ENCODE results near the gene KRTAP10-12.
"Not testable (repeated sequence)": the region's sequence is repeated elsewhere in the genome, so short reads cannot be mapped to it uniquely, and the experiment has no call there.

The KRTAP10-12 gene

GRCh38 chr21:44697172-44697810, at the start of gene KRTAP10-12:
KRTAP10-12 (plus strand) TSS chr21:44697172; CDS start chr21:44697202, 30 bp downstream.
- Mint-ChIP-seq H3K27me3 (peaks cover 23% of the 10 kb centered on the region), H3K4me1 (ENCODE audit: low read depth) (peaks cover 20% of the 10 kb centered on the region)
- H3K9me3 Mint-ChIP-seq (ENCODE audit: low read depth); H3K27ac Mint-ChIP-seq; H3K4me3 Mint-ChIP-seq; H3K36me3 Mint-ChIP-seq: not testable (repeated sequence)

- Mint-ChIP-seq H3K4me1 (ENCODE audit: low read depth) (peaks cover 12% of the 10 kb centered on the region), H3K9me3 (ENCODE audit: low read depth) (peaks cover 18% of the 10 kb centered on the region), H3K4me3 (no peak overlapping the region), H3K27ac (no peak overlapping the region), H3K36me3 (peaks cover 10% of the 10 kb centered on the region), H3K27me3 (no peaks in the 10 kb centered on the region)
Measured at GRCh38 chr21:44647222-44647552, 49.8 kb upstream of the KRTAP10-12 start.

GRCh38 chr21:44648557-44649311, 48.2 kb upstream of the KRTAP10-12 start:
- peaks cover 12% of the 10 kb centered on the region for H3K9me3 Mint-ChIP-seq (ENCODE audit: low read depth)
- H3K27me3 Mint-ChIP-seq, result no peaks in the 10 kb centered on the region
- peaks cover 19% of the 10 kb centered on the region for H3K4me1 Mint-ChIP-seq (ENCODE audit: low read depth)
- H3K36me3 Mint-ChIP-seq, result peaks cover 6% of the 10 kb centered on the region
- no peak overlapping the region for H3K27ac Mint-ChIP-seq
- H3K4me3 Mint-ChIP-seq, result no peak overlapping the region

- H3K9me3 Mint-ChIP-seq (ENCODE audit: low read depth), result peaks cover 5% of the 10 kb centered on the region
- no peak overlapping the region for H3K4me3 Mint-ChIP-seq
- peaks cover 5% of the 10 kb centered on the region for H3K36me3 Mint-ChIP-seq
- no peak overlapping the region for H3K27ac Mint-ChIP-seq
- H3K27me3 Mint-ChIP-seq, result no peaks in the 10 kb centered on the region
- H3K4me1 Mint-ChIP-seq (ENCODE audit: low read depth), result peaks cover 27% of the 10 kb centered on the region
Measured at GRCh38 chr21:44649521-44650100, 47.4 kb upstream of the KRTAP10-12 start.

GRCh38 chr21:44650265-44650972, 46.6 kb upstream of the KRTAP10-12 start:
- H3K4me1 Mint-ChIP-seq (ENCODE audit: low read depth), result peaks cover 33% of the 10 kb centered on the region
- H3K36me3 Mint-ChIP-seq, result no peaks in the 10 kb centered on the region
- H3K27ac Mint-ChIP-seq, result no peak overlapping the region
- no peak overlapping the region for H3K4me3 Mint-ChIP-seq
- no peaks in the 10 kb centered on the region for H3K9me3 Mint-ChIP-seq (ENCODE audit: low read depth)
- no peaks in the 10 kb centered on the region for H3K27me3 Mint-ChIP-seq

GRCh38 chr21:44650973-44651675, 45.8 kb upstream of the KRTAP10-12 start:
- H3K9me3 Mint-ChIP-seq (ENCODE audit: low read depth), result peaks cover under 1% of the 10 kb centered on the region
- H3K27me3 Mint-ChIP-seq, result no peaks in the 10 kb centered on the region
- peaks cover 40% of the 10 kb centered on the region for H3K4me1 Mint-ChIP-seq (ENCODE audit: low read depth)
- no peak overlapping the region for H3K27ac Mint-ChIP-seq
- peaks cover under 1% of the 10 kb centered on the region for H3K36me3 Mint-ChIP-seq
- no peak overlapping the region for H3K4me3 Mint-ChIP-seq

- Mint-ChIP-seq H3K4me3 (no peak overlapping the region), H3K27ac (peak overlapping the region; percentile 69), H3K36me3 (peaks cover 9% of the 10 kb centered on the region), H3K27me3 (no peaks in the 10 kb centered on the region), H3K9me3 (ENCODE audit: low read depth) (peaks cover 6% of the 10 kb centered on the region), H3K4me1 (ENCODE audit: low read depth) (peaks cover 52% of the 10 kb centered on the region)
Measured at GRCh38 chr21:44653123-44653522, 43.8 kb upstream of the KRTAP10-12 start.

GRCh38 chr21:44653656-44654575, 43.1 kb upstream of the KRTAP10-12 start:
- Mint-ChIP-seq H3K9me3 (ENCODE audit: low read depth) (peaks cover 6% of the 10 kb centered on the region), H3K4me1 (ENCODE audit: low read depth) (peaks cover 60% of the 10 kb centered on the region), H3K27ac (peak overlapping the region; percentile 69), H3K36me3 (peaks cover 9% of the 10 kb centered on the region), H3K27me3 (no peaks in the 10 kb centered on the region), H3K4me3 (peak overlapping the region; percentile 22)

- peak within 1 kb of the TSS; percentile 69 for H3K27ac Mint-ChIP-seq
- no peaks in the 10 kb centered on the region for H3K27me3 Mint-ChIP-seq
- peaks cover 68% of the 10 kb centered on the region for H3K4me1 Mint-ChIP-seq (ENCODE audit: low read depth)
- H3K36me3 Mint-ChIP-seq, result peaks cover 9% of the 10 kb centered on the region
- H3K9me3 Mint-ChIP-seq (ENCODE audit: low read depth), result peaks cover 6% of the 10 kb centered on the region
- H3K4me3 Mint-ChIP-seq, result peak within 1 kb of the TSS; percentile 57
Measured at GRCh38 chr21:44654576-44655175, 42.3 kb upstream of the KRTAP10-12 start, which contains the start of gene KRTAP12-4. KRTAP12-4 (minus strand) TSS chr21:44654659; CDS start chr21:44654614, 45 bp downstream.

GRCh38 chr21:44656868-44657267, 40.1 kb upstream of the KRTAP10-12 start:
- Mint-ChIP-seq H3K27me3 (no peaks in the 10 kb centered on the region), H3K9me3 (ENCODE audit: low read depth) (peaks cover 6% of the 10 kb centered on the region), H3K36me3 (peaks cover 9% of the 10 kb centered on the region), H3K27ac (peak overlapping the region; percentile 88), H3K4me3 (peak overlapping the region; percentile 68), H3K4me1 (ENCODE audit: low read depth) (peaks cover 73% of the 10 kb centered on the region)

GRCh38 chr21:44657635-44658540, 39.1 kb upstream of the KRTAP10-12 start, which contains the start of gene KRTAP12-3:
KRTAP12-3 (plus strand) TSS chr21:44657932; CDS start chr21:44657980, 48 bp downstream.
- peaks cover 6% of the 10 kb centered on the region for H3K9me3 Mint-ChIP-seq (ENCODE audit: low read depth)
- peaks cover 73% of the 10 kb centered on the region for H3K4me1 Mint-ChIP-seq (ENCODE audit: low read depth)
- H3K27me3 Mint-ChIP-seq, result no peaks in the 10 kb centered on the region
- peaks cover 9% of the 10 kb centered on the region for H3K36me3 Mint-ChIP-seq
- H3K4me3 Mint-ChIP-seq, result peak within 1 kb of the TSS; percentile 68
- peak within 1 kb of the TSS; percentile 88 for H3K27ac Mint-ChIP-seq

- H3K9me3 Mint-ChIP-seq (ENCODE audit: low read depth), result peaks cover 6% of the 10 kb centered on the region
- peak overlapping the region; percentile 68 for H3K4me3 Mint-ChIP-seq
- H3K36me3 Mint-ChIP-seq, result peaks cover 9% of the 10 kb centered on the region
- H3K27ac Mint-ChIP-seq, result peak overlapping the region; percentile 88
- no peaks in the 10 kb centered on the region for H3K27me3 Mint-ChIP-seq
- peaks cover 68% of the 10 kb centered on the region for H3K4me1 Mint-ChIP-seq (ENCODE audit: low read depth)
Measured at GRCh38 chr21:44658541-44658910, 38.4 kb upstream of the KRTAP10-12 start.
